Thymus (tissue), 11 donors: ENCODE measurements around the gene PPP1R14B. TPM values are rescaled to one million over a fixed set of nuclear protein-coding genes. Genes with fewer than 3 reads are reported as not detected.

Experiments used
- DNase-seq, 9 donors: peaks; one replicate each; pipeline ENCODE4 v3.0.0-alpha.2; 2013; ENCODE audit warnings: low spot score in 9 of 9, low read depth in 6 of 9, missing footprints in 1 of 9
- H3K27ac ChIP-seq, 2 donors: one replicate each; pipeline ENCODE4 v1.5.1; 2013; ENCODE audit warnings: control low read depth in 1 of 2, low read depth in 1 of 2, low read length in 1 of 2, mild to moderate bottlenecking in 1 of 2, moderate library complexity in 1 of 2
- H3K27me3 ChIP-seq, 2 donors: one replicate each; pipeline ENCODE4 v1.5.1; 2013; ENCODE audit warnings: low read length in 1 of 2; ENCODE audit not compliant: control insufficient read depth in 2 of 2, insufficient read depth in 1 of 2
- H3K36me3 ChIP-seq, 2 donors: one replicate each; pipeline ENCODE4 v1.5.1; 2013; ENCODE audit warnings: low read length in 1 of 2, mild to moderate bottlenecking in 1 of 2, moderate library complexity in 1 of 2; ENCODE audit not compliant: control insufficient read depth in 2 of 2, insufficient read depth in 2 of 2
- H3K4me1 ChIP-seq, 2 donors: one replicate each; pipeline ENCODE4 v1.5.1; 2013; ENCODE audit warnings: low read length in 2 of 2; ENCODE audit not compliant: control insufficient read depth in 2 of 2, insufficient read depth in 2 of 2
- H3K4me3 ChIP-seq, 2 donors: one replicate each; pipeline ENCODE4 v1.5.1; 2013; ENCODE audit warnings: low read length in 2 of 2, control low read depth in 1 of 2, mild to moderate bottlenecking in 1 of 2
- H3K9me3 ChIP-seq, 2 donors: one replicate each; pipeline ENCODE4 v1.5.1; 2013; ENCODE audit warnings: low read length in 1 of 2, mild to moderate bottlenecking in 1 of 2; ENCODE audit not compliant: control insufficient read depth in 2 of 2, insufficient read depth in 1 of 2
- WGBS: extraction: QIAGEN DNeasy Blood & Tissue Kit; methylation state at CpG from one replicate; pipeline ENCODE4 v1.1.7; 2013; 5-methylcytosine and 5-hydroxymethylcytosine counted together
- polyA plus RNA-seq: library from polyadenylated mRNA; stranded (reverse); fragments of 200-250 nt; gene quantifications from one replicate; pipeline ENCODE4 v1.2.3, GENCODE V29; 2013
- total RNA-seq: library from RNA; stranded (reverse); fragments of 120-200 nt; gene quantifications from one replicate; pipeline ENCODE4 v1.2.4, GENCODE V29; 2013
- donor health status: healthy.

Gene PPP1R14B
- total and polyA plus RNA-seq, 2 donors, result 105 to 106 TPM

GRCh38 chr11:64238076-64238475, 8.7 kb downstream of the PPP1R14B start:
- peak overlapping the region; percentile 50 to 99 for H3K27ac ChIP-seq
- WGBS, result 95% methylated on average over 9 of the region's 9 CpGs
- DNase-seq, result no peak
- no peak overlapping the region for H3K4me3 ChIP-seq
- peaks cover 16 to 68% of the 10 kb centered on the region in 2 donors for H3K4me1 ChIP-seq
- H3K9me3 ChIP-seq, result peaks cover 0 to 9% of the 10 kb centered on the region in 2 donors
- peaks cover 0 to 11% of the 10 kb centered on the region in 2 donors for H3K27me3 ChIP-seq
- peaks cover 6 to 19% of the 10 kb centered on the region in 2 donors for H3K36me3 ChIP-seq

GRCh38 chr11:64237484-64237951, 9.2 kb downstream of the PPP1R14B start:
- peaks cover 14 to 66% of the 10 kb centered on the region in 2 donors for H3K4me1 ChIP-seq
- 95% methylated on average over 12 of the region's 12 CpGs for WGBS
- no peak for DNase-seq

GRCh38 chr11:64235437-64236161, 11.1 kb downstream of the PPP1R14B start:
- Histone ChIP-seq H3K27ac (no peak overlapping the region), H3K36me3 (peaks cover 6 to 19% of the 10 kb centered on the region in 2 donors), H3K27me3 (peaks cover 0 to 12% of the 10 kb centered on the region in 2 donors), H3K4me1 (peaks cover 13 to 76% of the 10 kb centered on the region in 2 donors), H3K4me3 (peak overlapping the region; percentile 46 to 72), H3K9me3 (peaks cover 0 to 3% of the 10 kb centered on the region in 2 donors)
- WGBS, result 96% methylated on average over 12 of the region's 12 CpGs
- DNase-seq, result no peak

More at GRCh38 chr11:64237484-64237951, 9.2 kb downstream of the PPP1R14B start:
- H3K9me3 ChIP-seq, result peaks cover 0 to 9% of the 10 kb centered on the region in 2 donors
- H3K4me3 ChIP-seq, result no peak overlapping the region
- H3K27me3 ChIP-seq, result peaks cover 0 to 11% of the 10 kb centered on the region in 2 donors
- peak overlapping the region; percentile 50 to 99 for H3K27ac ChIP-seq
- H3K36me3 ChIP-seq, result peaks cover 6 to 19% of the 10 kb centered on the region in 2 donors

GRCh38 chr11:64234647-64235379, 11.9 kb downstream of the PPP1R14B start:
- H3K4me3 ChIP-seq, result peak overlapping the region; percentile 46 to 72
- H3K27ac ChIP-seq, result peak overlapping the region in 1 of 2 donors; percentile 54
- peaks cover 0 to 16% of the 10 kb centered on the region in 2 donors for H3K27me3 ChIP-seq
- peaks cover 14 to 75% of the 10 kb centered on the region in 2 donors for H3K4me1 ChIP-seq
- H3K36me3 ChIP-seq, result peaks cover 6 to 19% of the 10 kb centered on the region in 2 donors
- peaks cover 0 to 6% of the 10 kb centered on the region in 2 donors for H3K9me3 ChIP-seq
- 2% methylated on average over 80 of the region's 80 CpGs for WGBS
- DNase-seq, result peak in 1 of 9 donors; percentile 69

- peaks cover 6 to 20% of the 10 kb centered on the region in 2 donors for H3K36me3 ChIP-seq
- 15% methylated on average over 52 of the region's 62 CpGs for WGBS
- peaks cover 0 to 16% of the 10 kb centered on the region in 2 donors for H3K27me3 ChIP-seq
- peak within 1 kb of the TSS in 1 of 2 donors; percentile 54 for H3K27ac ChIP-seq
- peaks cover 22 to 76% of the 10 kb centered on the region in 2 donors for H3K4me1 ChIP-seq
- peak in 1 of 9 donors; percentile 62 for DNase-seq
- H3K4me3 ChIP-seq, result peak within 1 kb of the TSS; percentile 46 to 72
- H3K9me3 ChIP-seq, result peaks cover 0 to 6% of the 10 kb centered on the region in 2 donors
Measured at GRCh38 chr11:64233913-64234586, 12.7 kb downstream of the PPP1R14B start, which contains the start of gene VEGFB. TSS of gene VEGFB (plus strand) at chr11:64234584. CDS start at chr11:64234834, 250 bp downstream.

GRCh38 chr11:64232967-64233315, 13.8 kb downstream of the PPP1R14B start:
- no peak for DNase-seq
- peaks cover 0 to 6% of the 10 kb centered on the region in 2 donors for H3K9me3 ChIP-seq
- no peak overlapping the region for H3K27ac ChIP-seq
- no peak overlapping the region for H3K4me3 ChIP-seq
- peaks cover 6 to 12% of the 10 kb centered on the region in 2 donors for H3K36me3 ChIP-seq
- peaks cover 23 to 66% of the 10 kb centered on the region in 2 donors for H3K4me1 ChIP-seq
- H3K27me3 ChIP-seq, result peaks cover 0 to 16% of the 10 kb centered on the region in 2 donors
- 97% methylated on average over 8 of the region's 8 CpGs for WGBS

- peaks cover 25 to 64% of the 10 kb centered on the region in 2 donors for H3K4me1 ChIP-seq
- H3K4me3 ChIP-seq, result no peak overlapping the region
- DNase-seq, result no peak
- H3K27me3 ChIP-seq, result peaks cover 0 to 16% of the 10 kb centered on the region in 2 donors
- no peak overlapping the region for H3K27ac ChIP-seq
- peaks cover 0 to 6% of the 10 kb centered on the region in 2 donors for H3K9me3 ChIP-seq
- WGBS, result 97% methylated on average over 15 of the region's 15 CpGs
- H3K36me3 ChIP-seq, result peaks cover 4 to 6% of the 10 kb centered on the region in 2 donors
Measured at GRCh38 chr11:64232182-64232966, 14.4 kb downstream of the PPP1R14B start.

- no peak for DNase-seq
- 93% methylated on average over 7 of the region's 7 CpGs for WGBS
- Histone ChIP-seq H3K4me3 (no peak overlapping the region), H3K9me3 (peaks cover 0 to 6% of the 10 kb centered on the region in 2 donors), H3K4me1 (peaks cover 32 to 67% of the 10 kb centered on the region in 2 donors), H3K27ac (no peak overlapping the region), H3K36me3 (peaks cover 3% of the 10 kb centered on the region in 2 donors), H3K27me3 (peaks cover 0 to 16% of the 10 kb centered on the region in 2 donors)
Measured at GRCh38 chr11:64231546-64231945, 15.2 kb downstream of the PPP1R14B start.
